Stimulated activated CD8-positive, alpha-beta memory T cell treated with anti-CD3 and anti-CD28 coated beads, Interleukin-12 subunit alpha, Interleukin-12 subunit beta, amount 100 ng/mL, for 1 hour (primary cell): Measurements from ENCODE around the gene FEM1B.

ENCODE experiments used
- DNase-seq: peaks from one replicate; pipeline ENCODE4 v3.0.0-alpha.2; 2020; ENCODE audit warnings: low read depth

FEM1B gene

DNA sequence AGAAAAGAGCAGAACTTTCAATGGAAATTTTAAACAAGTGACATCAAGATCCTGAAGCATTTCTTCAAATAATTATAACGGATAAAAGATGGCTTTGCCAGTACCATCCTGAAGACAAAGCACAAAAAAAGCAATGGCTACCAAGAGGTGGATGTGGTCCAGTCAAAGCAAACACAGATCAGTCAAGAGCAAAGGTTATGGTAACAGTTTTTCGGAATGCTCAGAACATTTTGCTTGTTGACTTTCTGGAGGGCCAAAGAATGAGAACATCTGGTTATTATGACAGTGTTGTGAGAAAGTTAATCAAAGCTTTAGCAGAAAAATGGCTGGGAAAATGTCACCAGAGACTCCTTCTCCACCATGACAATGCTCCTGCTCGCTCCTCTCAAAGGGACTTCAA is 31.5 kb downstream of the FEM1B start:
- no peak for DNase-seq

GRCh38 chr15:68310178-68310803 is 32.7 kb downstream of the FEM1B start:
- DNase-seq, result no peak

DNA sequence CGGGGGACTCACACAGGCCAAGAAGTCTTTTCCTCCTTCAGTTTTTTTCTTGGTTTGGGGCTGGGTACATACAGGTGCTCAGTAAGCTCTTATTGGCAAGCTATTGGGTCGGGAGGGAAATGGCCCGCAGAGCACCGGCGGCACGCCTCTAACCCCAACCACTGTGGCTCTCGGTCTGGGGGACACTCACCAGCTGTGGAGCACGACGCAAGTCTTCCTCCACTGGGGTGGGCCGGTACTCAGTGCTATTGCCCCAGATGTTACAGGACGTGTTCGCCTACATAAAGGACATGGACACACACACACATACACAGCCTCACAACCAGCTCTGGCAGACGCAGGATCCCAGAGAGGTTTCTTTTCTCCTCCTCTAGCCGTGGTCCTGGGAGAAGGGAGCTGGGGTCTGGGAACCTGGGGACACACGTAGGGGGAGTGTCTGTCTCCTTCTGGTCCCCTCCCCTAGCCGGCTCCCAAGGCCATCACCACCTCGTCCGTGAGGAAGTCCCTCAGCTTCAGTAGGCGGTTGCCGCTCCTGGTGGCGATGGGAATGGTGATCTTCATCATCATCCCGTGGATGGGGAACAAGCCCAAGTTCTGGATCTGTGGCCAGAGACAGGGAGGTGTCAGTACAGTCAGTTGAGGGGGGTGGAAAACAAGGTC is 33.4 kb downstream of the FEM1B start:
- no peak for DNase-seq

- no peak for DNase-seq
Observed at GRCh38 chr15:68311464-68311835, 33.9 kb downstream of the FEM1B start.

- no peak for DNase-seq
Observed at GRCh38 chr15:68311859-68312557, 34.5 kb downstream of the FEM1B start.

DNA sequence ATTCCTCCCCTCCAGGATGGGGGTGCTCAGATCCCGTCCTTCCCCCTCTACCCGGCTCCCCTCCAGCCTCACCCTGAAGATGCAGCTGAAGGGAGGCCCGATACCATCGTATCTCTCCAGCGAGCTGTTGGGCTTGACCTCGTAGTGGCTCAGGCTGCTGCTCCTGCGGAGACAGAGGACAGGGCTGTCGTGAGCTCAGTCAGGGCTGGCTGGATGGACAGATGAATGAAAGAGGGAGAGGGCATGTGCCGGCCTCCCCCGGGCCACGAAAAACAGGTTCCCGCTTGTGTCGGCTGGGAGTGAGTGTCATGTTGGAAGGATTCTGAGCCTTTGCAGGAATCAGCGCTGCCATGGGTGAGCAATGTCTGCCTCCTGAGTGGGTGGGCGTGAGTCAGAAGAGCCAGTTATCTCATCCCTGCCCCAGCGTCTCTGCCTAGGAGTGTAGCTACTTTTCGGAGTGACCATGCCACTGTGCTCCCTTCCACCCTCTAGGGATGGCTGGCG is 35.2 kb downstream of the FEM1B start:
- no peak for DNase-seq

GRCh38 chr15:68313501-68314410 is 36.2 kb downstream of the FEM1B start:
- no peak for DNase-seq

DNA sequence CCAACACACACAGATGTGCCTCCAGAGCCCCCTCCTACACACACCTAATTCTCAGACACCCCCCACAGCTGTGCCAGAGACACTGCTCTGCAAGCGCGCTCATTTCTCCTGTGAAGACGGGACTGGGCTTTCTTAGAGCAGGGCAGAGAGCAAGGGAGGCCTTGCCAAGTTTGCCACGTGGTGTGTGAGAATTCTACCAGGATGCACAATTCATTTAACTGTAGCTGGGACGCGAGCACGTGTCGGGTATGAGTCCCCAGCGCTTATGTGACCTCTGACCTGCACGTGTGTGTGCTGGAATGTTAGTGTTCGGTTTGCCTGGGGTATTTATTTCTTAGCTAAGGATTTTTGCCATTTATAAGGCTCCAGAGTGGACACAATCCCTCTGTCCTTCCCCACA is 37.0 kb downstream of the FEM1B start:
- DNase-seq, result no peak

DNA sequence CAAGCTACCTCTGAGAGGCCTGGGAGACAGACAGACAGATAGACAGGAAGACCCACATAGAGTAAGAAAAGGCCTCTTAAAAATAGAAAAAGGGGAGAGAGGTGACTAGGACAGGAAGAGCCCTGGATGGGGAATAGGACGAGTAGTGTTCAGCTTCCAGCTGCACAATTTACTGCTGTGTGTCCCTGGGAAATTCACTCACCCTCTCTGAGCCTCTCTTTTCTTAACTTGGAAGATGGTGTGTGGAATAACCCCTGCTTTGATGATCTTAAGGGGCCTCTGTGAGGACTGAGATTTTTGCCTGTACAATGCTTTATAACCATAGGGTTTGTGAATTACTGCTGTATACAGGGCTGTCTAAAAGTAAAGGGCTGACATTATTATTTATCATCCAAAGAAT is 37.5 kb downstream of the FEM1B start:
- no peak for DNase-seq

DNA sequence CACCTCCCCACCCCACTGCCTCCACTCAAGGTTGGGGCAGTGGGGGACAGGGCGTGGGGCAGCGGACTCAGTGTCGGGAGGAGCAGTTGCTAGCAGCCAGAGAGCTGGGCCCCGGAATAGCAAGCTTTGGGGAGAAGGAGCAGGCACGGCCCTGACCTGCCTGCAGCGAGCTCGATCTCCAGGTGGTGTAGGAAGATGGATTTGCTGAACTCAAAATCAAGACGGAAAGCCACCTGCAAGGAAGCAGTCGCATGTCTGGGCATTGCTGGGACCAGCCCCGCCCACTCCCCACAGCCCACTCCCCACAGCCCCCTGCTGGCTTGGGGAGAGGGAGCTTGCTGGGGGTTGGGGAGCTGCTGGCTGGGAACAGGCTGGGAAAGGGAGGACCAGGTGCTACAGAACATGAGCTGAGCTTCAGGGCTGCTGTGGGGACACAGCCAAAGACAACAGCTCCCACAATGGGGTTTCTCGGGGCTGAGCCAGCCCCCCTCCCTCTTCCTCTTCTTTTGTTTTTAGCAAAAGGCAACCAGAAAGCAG is 38.0 kb downstream of the FEM1B start:
- DNase-seq, result no peak

DNA sequence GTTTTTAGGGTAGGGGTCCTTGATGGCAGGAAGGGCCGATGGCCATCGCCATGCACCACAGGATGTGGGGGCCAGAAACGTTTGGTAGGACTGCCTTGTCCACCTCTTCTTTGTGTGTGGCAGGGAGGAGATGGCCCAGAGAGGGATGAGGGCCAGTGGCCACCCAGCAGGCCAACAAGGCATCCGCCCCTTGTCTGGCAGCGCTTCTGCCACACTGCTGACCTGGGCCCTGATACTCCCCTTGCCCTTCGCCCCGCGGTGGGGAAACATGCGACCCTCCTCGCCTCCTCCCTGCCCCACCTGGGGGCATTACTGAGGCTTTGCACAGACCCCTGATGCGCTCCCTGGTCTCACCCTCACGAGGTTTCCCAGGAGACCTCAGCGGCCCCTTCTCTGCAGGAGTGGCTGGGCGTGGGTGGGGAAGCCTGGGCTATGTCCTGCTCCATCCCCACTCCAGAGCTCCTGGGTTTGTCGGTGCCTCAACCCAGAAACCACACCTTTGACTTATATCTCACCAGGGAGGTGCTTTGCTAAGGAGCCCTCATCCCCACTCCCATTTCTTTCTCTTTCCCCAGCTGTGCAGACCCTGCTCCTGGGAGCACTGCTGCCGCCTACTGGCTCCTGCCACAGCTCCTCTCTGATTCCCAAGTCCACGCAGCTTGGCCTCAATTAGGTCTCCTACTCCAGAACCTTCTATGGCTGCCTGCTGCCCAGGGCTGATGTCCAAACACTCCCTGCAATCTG is 38.7 kb downstream of the FEM1B start:
- no peak for DNase-seq

GRCh38 chr15:68317281-68318007 is 39.9 kb downstream of the FEM1B start:
- DNase-seq, result no peak

GRCh38 chr15:68318008-68318835 is 40.7 kb downstream of the FEM1B start:
- DNase-seq, result no peak

GRCh38 chr15:68318931-68319909 is 41.7 kb downstream of the FEM1B start:
- no peak for DNase-seq

DNA sequence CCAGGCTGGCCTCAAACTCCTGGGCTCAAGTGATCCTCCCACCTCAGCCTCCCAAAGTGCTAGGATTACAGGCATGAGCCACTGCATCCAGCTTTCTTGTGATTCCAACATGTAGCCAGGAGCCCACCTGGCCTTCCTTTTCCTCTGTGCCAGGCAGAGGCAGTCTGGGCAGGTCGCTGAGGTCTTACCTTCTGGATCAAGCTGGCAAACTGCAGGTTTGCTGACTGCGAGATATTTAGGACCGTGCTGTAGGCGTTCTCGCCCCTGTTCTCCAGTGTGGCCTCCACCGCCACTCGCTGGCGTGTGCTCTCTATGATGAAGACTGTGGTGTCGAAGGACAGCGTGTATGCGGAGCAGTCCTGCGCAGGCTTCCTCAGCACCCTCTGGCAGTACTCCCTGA is 42.5 kb downstream of the FEM1B start:
- DNase-seq, result no peak

DNA sequence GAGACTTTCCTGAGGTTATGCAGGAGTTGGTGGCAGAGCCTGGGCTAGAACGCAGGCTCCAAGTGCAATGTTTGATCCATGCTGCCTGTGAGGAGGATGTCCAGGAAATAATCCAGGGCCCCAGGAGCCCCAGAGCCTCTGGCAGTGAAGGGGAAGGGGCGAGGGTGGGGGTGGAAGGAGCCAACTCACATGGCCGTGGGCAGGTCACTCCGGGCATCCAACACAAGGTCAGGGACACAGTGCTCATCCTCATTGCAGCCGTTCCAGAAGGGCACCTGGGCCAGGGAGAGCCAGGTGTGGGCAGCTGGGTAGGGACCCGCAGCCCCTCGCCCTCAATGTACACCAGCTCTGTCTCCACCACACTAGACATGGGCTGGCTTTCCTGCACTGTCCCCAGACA is 43.7 kb downstream of the FEM1B start:
- no peak for DNase-seq

DNA sequence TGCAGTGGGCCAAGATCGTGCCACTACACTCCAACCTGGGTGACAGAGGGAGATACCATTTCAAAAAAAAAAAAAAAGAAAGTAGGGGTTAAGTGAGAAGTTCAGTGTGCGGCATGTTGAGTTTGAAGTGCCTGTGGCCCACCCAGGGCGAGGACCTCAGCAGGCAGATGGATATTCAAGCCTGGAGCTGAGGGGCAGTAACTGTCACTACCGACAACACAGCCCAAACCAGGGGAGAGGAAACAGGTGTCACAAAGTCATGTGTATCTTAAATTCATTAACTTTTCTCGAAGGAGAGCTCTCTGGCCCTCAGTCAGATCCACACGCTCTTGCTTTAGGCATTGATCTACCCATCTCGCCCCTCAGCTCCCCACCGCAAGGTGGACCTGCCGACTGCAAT is 45.3 kb downstream of the FEM1B start:
- no peak for DNase-seq

DNA sequence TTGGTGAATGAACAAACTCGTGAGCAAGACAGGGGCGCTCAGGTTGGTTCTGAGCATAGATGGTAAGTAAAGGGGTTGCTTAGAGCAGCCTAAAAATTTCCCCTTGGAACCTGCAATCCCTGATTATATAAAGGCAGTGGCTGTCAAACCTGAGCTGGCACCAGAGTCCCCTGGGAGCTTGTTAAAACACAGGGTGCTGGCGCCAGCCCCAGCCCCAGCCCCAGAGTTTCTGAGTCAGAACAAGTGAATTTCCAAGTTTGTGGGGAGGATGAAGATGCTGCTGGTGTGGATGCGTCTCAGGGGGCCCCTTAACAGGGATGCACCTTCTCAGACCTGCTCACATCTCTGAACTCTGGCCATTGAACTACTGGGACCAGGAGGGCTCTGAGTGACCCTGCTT is 48.2 kb downstream of the FEM1B start:
- DNase-seq, result no peak
